ENCODE data around the gene ANTXR1. TPM values are rescaled to one million over a fixed set of nuclear protein-coding genes. Genes with fewer than 3 reads are reported as not detected.

The ANTXR1 gene
- total RNA-seq, 4 donors from 2014 or later: 7.1 to 101 (median 15.8) TPM

DNA sequence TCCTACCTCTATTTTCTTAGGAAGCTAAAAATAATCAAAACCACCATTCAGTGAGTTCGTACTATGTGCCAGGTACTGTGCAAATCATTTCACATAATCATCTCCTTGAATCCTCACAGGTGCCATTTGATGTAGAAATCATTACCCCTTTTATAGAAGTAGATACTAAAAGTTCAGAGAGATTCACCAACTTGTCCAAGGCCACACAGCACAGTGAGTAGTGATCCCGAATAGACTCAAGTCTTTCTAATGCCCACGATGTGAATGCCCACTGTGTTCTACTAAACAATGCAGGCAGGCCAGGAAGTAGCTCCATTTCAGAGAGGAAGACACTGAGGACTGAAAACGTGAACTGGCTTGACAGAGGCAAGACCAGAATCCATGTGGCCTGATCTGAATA, 68.8 kb downstream of the ANTXR1 start:
- intact Hi-C loops (cut with DNase I; ENCODE audit: low total_unique reads): no loop called here
- Histone ChIP-seq H3K36me3 (no peaks in the 10 kb centered on the region), H3K27me3 (no peaks in the 10 kb centered on the region), H3K27ac (peak overlapping the region; percentile 51 to 79 (median 61)), H3K4me3 (no peak overlapping the region), H3K9me3 (no peaks in the 10 kb centered on the region), H3K4me1 (peaks cover 0 to 20% (median 14%) of the 10 kb centered on the region in 4 donors)
- 80 to 100% methylated on average over 1 to 4 of the region's 4 CpGs for WGBS, 2 donors (ENCODE audit: low coverage in 1 of 2)
- TF ChIP-seq POLR2A (IDR thresholded peaks at IDR 0.05): no peak
- no peak for TF ChIP-seq EP300 (IDR thresholded peaks at IDR 0.05; ENCODE audit: low read depth)
- TF ChIP-seq, protein P1, sequence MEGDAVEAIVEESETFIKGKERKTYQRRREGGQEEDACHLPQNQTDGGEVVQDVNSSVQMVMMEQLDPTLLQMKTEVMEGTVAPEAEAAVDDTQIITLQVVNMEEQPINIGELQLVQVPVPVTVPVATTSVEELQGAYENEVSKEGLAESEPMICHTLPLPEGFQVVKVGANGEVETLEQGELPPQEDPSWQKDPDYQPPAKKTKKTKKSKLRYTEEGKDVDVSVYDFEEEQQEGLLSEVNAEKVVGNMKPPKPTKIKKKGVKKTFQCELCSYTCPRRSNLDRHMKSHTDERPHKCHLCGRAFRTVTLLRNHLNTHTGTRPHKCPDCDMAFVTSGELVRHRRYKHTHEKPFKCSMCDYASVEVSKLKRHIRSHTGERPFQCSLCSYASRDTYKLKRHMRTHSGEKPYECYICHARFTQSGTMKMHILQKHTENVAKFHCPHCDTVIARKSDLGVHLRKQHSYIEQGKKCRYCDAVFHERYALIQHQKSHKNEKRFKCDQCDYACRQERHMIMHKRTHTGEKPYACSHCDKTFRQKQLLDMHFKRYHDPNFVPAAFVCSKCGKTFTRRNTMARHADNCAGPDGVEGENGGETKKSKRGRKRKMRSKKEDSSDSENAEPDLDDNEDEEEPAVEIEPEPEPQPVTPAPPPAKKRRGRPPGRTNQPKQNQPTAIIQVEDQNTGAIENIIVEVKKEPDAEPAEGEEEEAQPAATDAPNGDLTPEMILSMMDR (IDR thresholded peaks at IDR 0.05): no peak
- TF ChIP-seq POLR2AphosphoS5 (IDR thresholded peaks at IDR 0.05): no peak
- in situ Hi-C loops (cut with MboI; ENCODE audit: low pct_ligation_motif_present in 1 of 4, low pct_unique_long_range_greater_than_20kb in 1 of 4, low sequenced_read_pairs in 3 of 4): no loop called here
- DNase-seq: no peak

DNA sequence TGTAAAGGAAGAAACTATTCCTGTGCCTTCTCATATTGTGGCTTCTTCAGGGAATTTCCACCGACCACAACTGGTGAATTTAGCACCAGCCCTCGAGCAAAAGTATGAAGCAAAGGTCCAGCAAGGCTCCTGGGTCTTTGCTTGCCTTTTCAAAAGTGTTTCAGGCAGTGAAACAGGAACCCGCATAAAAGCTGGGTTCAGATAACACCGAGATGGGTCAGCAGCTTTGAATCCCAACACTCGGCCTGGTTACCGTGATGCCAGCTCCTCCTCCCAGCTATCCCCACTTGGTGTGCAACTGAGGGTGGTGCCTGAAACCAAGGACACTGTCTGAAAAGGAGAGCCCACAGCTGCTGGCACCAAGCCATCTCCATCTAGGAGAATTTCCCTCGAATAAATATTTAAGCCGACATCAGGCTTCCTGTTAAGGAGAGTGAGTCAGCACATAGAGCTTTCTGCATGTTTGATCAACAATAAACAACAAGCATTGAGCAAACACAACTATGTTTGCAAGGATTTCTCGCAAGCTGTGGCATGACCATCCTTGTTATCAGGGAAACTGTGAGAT, 69.5 kb downstream of the ANTXR1 start:
- Histone ChIP-seq H3K9me3 (no peaks in the 10 kb centered on the region), H3K4me3 (no peak overlapping the region), H3K27ac (peak overlapping the region; percentile 51 to 79 (median 61)), H3K4me1 (peaks cover 0 to 20% (median 14%) of the 10 kb centered on the region in 4 donors), H3K36me3 (no peaks in the 10 kb centered on the region), H3K27me3 (no peaks in the 10 kb centered on the region)
- in situ Hi-C loops (cut with MboI; ENCODE audit: low pct_ligation_motif_present in 1 of 4, low pct_unique_long_range_greater_than_20kb in 1 of 4, low sequenced_read_pairs in 3 of 4) (no loop called here), intact Hi-C loops (cut with DNase I; ENCODE audit: low total_unique reads) (no loop called here)
- peak; percentile 55 for DNase-seq
- WGBS, 2 donors (ENCODE audit: low coverage in 1 of 2): 34 to 51% methylated on average over 3 to 9 of the region's 9 CpGs
- TF ChIP-seq POLR2AphosphoS5 (IDR thresholded peaks at IDR 0.05): peak in 1 of 3 donors; percentile 37
- TF ChIP-seq, protein P1 (IDR thresholded peaks at IDR 0.05): no peak

DNA sequence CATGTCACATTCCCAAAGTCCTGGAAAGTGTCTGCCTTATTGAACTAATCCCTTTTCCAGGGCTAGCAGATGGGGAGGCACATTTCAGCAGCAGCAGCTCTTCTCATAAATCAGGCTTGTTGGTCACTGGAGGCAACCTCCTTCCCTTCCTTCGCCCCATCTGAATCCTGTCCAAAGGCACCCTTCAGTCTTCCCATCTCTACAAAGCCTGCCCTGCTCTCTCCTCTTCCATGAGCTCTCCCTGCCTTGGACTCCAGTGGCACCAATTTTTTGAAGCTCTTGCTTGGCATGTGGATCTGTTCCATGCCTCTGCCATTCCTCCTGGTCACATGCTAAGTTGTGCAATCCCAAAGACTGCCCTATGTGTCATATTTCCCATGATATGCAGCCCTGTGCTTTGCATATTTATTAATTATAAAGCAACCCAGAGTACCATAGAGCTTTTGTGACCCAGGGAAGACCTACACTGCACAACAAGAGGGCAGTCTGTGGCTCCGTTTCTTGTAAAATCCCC, 70.3 kb downstream of the ANTXR1 start:
- no peak for DNase-seq
- Histone ChIP-seq H3K27me3 (no peaks in the 10 kb centered on the region), H3K4me3 (no peak overlapping the region), H3K27ac (peak overlapping the region; percentile 51 to 79 (median 61)), H3K9me3 (no peaks in the 10 kb centered on the region), H3K36me3 (no peaks in the 10 kb centered on the region), H3K4me1 (peaks cover 0 to 22% (median 14%) of the 10 kb centered on the region in 4 donors)
- in situ Hi-C loops (cut with MboI; ENCODE audit: low pct_ligation_motif_present in 1 of 4, low pct_unique_long_range_greater_than_20kb in 1 of 4, low sequenced_read_pairs in 3 of 4): no loop called here
- 63 to 75% methylated on average over 1 to 2 of the region's 2 CpGs for WGBS, 2 donors (ENCODE audit: low coverage in 1 of 2)
- TF ChIP-seq POLR2AphosphoS5 (IDR thresholded peaks at IDR 0.05): peak in 1 of 3 donors; percentile 33
- TF ChIP-seq EP300 (IDR thresholded peaks at IDR 0.05; ENCODE audit: low read depth): no peak
- intact Hi-C loops (cut with DNase I; ENCODE audit: low total_unique reads): no loop called here

DNA sequence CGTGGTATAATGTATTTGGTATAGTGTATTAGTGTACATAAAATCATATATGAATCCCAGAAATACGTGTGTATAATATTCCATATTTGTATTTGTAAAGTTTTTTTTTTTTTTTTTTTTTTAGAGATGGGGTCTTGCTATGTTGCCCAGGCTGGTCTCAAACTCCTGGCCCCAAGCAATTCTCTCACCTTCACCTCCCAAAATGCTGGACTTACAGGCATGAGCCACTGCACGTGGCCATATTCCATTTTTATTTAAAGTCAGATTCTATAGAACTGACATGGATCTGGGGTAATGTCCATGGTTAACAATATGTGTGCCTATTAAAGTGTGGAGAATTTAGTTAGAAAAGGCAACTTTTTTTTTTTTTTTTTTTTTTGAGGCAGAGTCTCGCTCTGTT, 71.5 kb downstream of the ANTXR1 start:
- WGBS, 2 donors (ENCODE audit: low coverage in 1 of 2): 81 to 88% methylated on average over 4 of the region's 4 CpGs

More for the DNA sequence above, 71.5 kb downstream of the ANTXR1 start:
- Histone ChIP-seq H3K4me3 (no peak overlapping the region), H3K27me3 (no peaks in the 10 kb centered on the region), H3K4me1 (peaks cover 0 to 30% (median 14%) of the 10 kb centered on the region in 4 donors), H3K9me3 (no peaks in the 10 kb centered on the region), H3K36me3 (no peaks in the 10 kb centered on the region), H3K27ac (peak overlapping the region in 1 of 4 donors; percentile 79)
- TF ChIP-seq POLR2AphosphoS5 (IDR thresholded peaks at IDR 0.05): no peak
- no peak for TF ChIP-seq POLR2A (IDR thresholded peaks at IDR 0.05)
- TF ChIP-seq EP300 (IDR thresholded peaks at IDR 0.05; ENCODE audit: low read depth): no peak
- TF ChIP-seq, protein P1 (IDR thresholded peaks at IDR 0.05): no peak
- intact Hi-C loops (cut with DNase I; ENCODE audit: low total_unique reads) (no loop called here), in situ Hi-C loops (cut with MboI; ENCODE audit: low pct_ligation_motif_present in 1 of 4, low pct_unique_long_range_greater_than_20kb in 1 of 4, low sequenced_read_pairs in 3 of 4) (no loop called here)
- DNase-seq: no peak
